Measurements from ENCODE around the gene SLC45A1. TPM values are rescaled to one million over a fixed set of nuclear protein-coding genes. Genes with fewer than 3 reads are reported as not detected.
"Not testable (repeated sequence)": the region's sequence is repeated elsewhere in the genome, so short reads cannot be mapped to it uniquely, and the experiment has no call there.

Gene SLC45A1
- total and polyA plus RNA-seq, 8 donors, result 1.1 to 3.0 (median 2.4) TPM; not detected in 3

- TF ChIP-seq POLR2AphosphoS5 (IDR thresholded peaks at IDR 0.05), result no peak
- no peak for TF ChIP-seq EP300 (IDR thresholded peaks at IDR 0.05)
- no peak for TF ChIP-seq POLR2A (IDR thresholded peaks at IDR 0.05)
- no peak for TF ChIP-seq CTCF (IDR thresholded peaks at IDR 0.05)
- Histone ChIP-seq H3K4me1 (peaks cover 71 to 100% (median 91%) of the 10 kb centered on the region in 4 donors), H3K27me3 (no peaks in the 10 kb centered on the region), H3K4me3 (no peak overlapping the region), H3K9me3 (no peaks in the 10 kb centered on the region), H3K36me3 (peaks cover 0 to 31% (median 16%) of the 10 kb centered on the region in 4 donors), H3K27ac (peak overlapping the region in 4 of 5 donors; percentile 62 to 88 (median 73))
- 85 to 88% (median 87%) methylated on average over 17 of the region's 17 CpGs for WGBS, 5 donors
- intact Hi-C loops (cut with DNase I; ENCODE audit: low total_unique reads), result no loop called here
- DNase-seq, result no peak
These were observed 59.5 kb downstream of the SLC45A1 start for GRCh38 chr1:8377271-8377981.

- TF ChIP-seq POLR2A (IDR thresholded peaks at IDR 0.05) (no peak), EP300 (IDR thresholded peaks at IDR 0.05) (no peak), CTCF (IDR thresholded peaks at IDR 0.05) (no peak), POLR2AphosphoS5 (IDR thresholded peaks at IDR 0.05) (no peak)
- intact Hi-C loops (cut with DNase I; ENCODE audit: low total_unique reads), result no loop called here
- H3K4me3 ChIP-seq, result no peak overlapping the region
- H3K27ac ChIP-seq, result peak overlapping the region in 4 of 5 donors; percentile 62 to 81 (median 73)
- DNase-seq, result peak in 1 of 2 donors; percentile 61
- H3K36me3 ChIP-seq, result peaks cover 0 to 26% (median 15%) of the 10 kb centered on the region in 4 donors
- WGBS, 5 donors, result 34 to 49% (median 41%) methylated on average over 4 of the region's 4 CpGs
- no peaks in the 10 kb centered on the region for H3K9me3 ChIP-seq
- peaks cover 67 to 100% (median 91%) of the 10 kb centered on the region in 4 donors for H3K4me1 ChIP-seq
- H3K27me3 ChIP-seq, result no peaks in the 10 kb centered on the region
These were observed 60.3 kb downstream of the SLC45A1 start for GRCh38 chr1:8378178-8378577.

- peaks cover 62 to 100% (median 89%) of the 10 kb centered on the region in 4 donors for H3K4me1 ChIP-seq
- DNase-seq, result no peak
- H3K9me3 ChIP-seq, result no peaks in the 10 kb centered on the region
- H3K4me3 ChIP-seq, result no peak overlapping the region
- WGBS, 5 donors, result 58 to 74% (median 68%) methylated on average over 10 of the region's 10 CpGs
- intact Hi-C loops (cut with DNase I; ENCODE audit: low total_unique reads), result no loop called here
- H3K27ac ChIP-seq, result peak overlapping the region in 4 of 5 donors; percentile 62 to 81 (median 73)
- H3K27me3 ChIP-seq, result no peaks in the 10 kb centered on the region
- peaks cover 0 to 28% (median 18%) of the 10 kb centered on the region in 4 donors for H3K36me3 ChIP-seq
- TF ChIP-seq POLR2AphosphoS5 (IDR thresholded peaks at IDR 0.05) (no peak), CTCF (IDR thresholded peaks at IDR 0.05) (no peak), POLR2A (IDR thresholded peaks at IDR 0.05) (no peak), EP300 (IDR thresholded peaks at IDR 0.05) (no peak)
These were observed 61.1 kb downstream of the SLC45A1 start for GRCh38 chr1:8378981-8379470.

- intact Hi-C loops (cut with DNase I; ENCODE audit: low total_unique reads), result no loop called here
- WGBS, 5 donors, result 81 to 90% (median 84%) methylated on average over 9 to 14 of the region's 14 CpGs
- Histone ChIP-seq H3K27me3 (no peaks in the 10 kb centered on the region), H3K27ac (peak overlapping the region in 4 of 5 donors; percentile 62 to 81 (median 73)), H3K4me1 (peaks cover 62 to 100% (median 87%) of the 10 kb centered on the region in 4 donors), H3K36me3 (peaks cover 0 to 33% (median 22%) of the 10 kb centered on the region in 4 donors), H3K4me3 (no peak overlapping the region), H3K9me3 (no peaks in the 10 kb centered on the region)
- TF ChIP-seq CTCF (IDR thresholded peaks at IDR 0.05) (no peak), POLR2A (IDR thresholded peaks at IDR 0.05) (no peak), EP300 (IDR thresholded peaks at IDR 0.05) (no peak), POLR2AphosphoS5 (IDR thresholded peaks at IDR 0.05) (no peak)
- no peak for DNase-seq
These were observed 61.7 kb downstream of the SLC45A1 start for GRCh38 chr1:8379513-8380186.

- H3K27me3 ChIP-seq; H3K4me3 ChIP-seq; DNase-seq; intact Hi-C loops (cut with DNase I; ENCODE audit: low total_unique reads); H3K9me3 ChIP-seq: not testable (repeated sequence)
- Histone ChIP-seq H3K27ac (peak overlapping the region in 3 of 5 donors; percentile 62 to 81 (median 77)), H3K4me1 (peaks cover 64 to 100% (median 88%) of the 10 kb centered on the region in 4 donors), H3K36me3 (peaks cover 0 to 35% (median 23%) of the 10 kb centered on the region in 4 donors)
- 78 to 84% (median 81%) methylated on average over 6 of the region's 6 CpGs for WGBS, 5 donors
These were observed 62.4 kb downstream of the SLC45A1 start for GRCh38 chr1:8380310-8380709.
